A549 treated with ZK216348 at 1 μM for 4 hours (cell line): ENCODE data around the gene LRRC25. TPM values are rescaled to one million over a fixed set of nuclear protein-coding genes. Genes with fewer than 3 reads are reported as not detected.

Experiments
- total RNA-seq: library from RNA; stranded (reverse); fragments of 200-300 nt; extraction: Qiagen RNA extraction; gene quantifications from 5 replicates; pipeline ENCODE4 v1.2.3, GENCODE V29; 2022; ENCODE audit warnings: low read depth

The LRRC25 gene
- total RNA-seq = not detected in 5 replicates

GRCh38 chr19:18397242-18398202 is at the start of gene LRRC25:
Gene LRRC25 (minus strand): TSS chr19:18397622. CDS start chr19:18396963, 659 bp downstream.

GRCh38 chr19:18437491-18438330 is 40.3 kb upstream of the LRRC25 start, which contains the start of gene ISYNA1:
Gene ISYNA1 (minus strand): TSS chr19:18438133. CDS start chr19:18437979, 154 bp downstream.

GRCh38 chr19:18419195-18419698 is 21.8 kb upstream of the LRRC25 start, which contains the start of gene SSBP4:
Gene SSBP4 (plus strand): TSS chr19:18419398. CDS start chr19:18419649, 251 bp downstream.

GRCh38 chr19:18385675-18386542 is 11.5 kb downstream of the LRRC25 start, which contains the start of gene GDF15:
Gene GDF15 (plus strand): TSS chr19:18386158. CDS start chr19:18386190, 32 bp downstream.

Other genes starting within 250 kb of the LRRC25 start
- 1.0 to 16.9 TPM (median 11.6 TPM) in 5 replicates for gene PIK3R2, start 244.5 kb downstream of the LRRC25 start, total RNA-seq
- gene IFI30, start 223.8 kb downstream of the LRRC25 start, total RNA-seq = 7.9 to 26.4 TPM (median 16.4 TPM) in 5 replicates
- gene MPV17L2, start 204.4 kb downstream of the LRRC25 start, total RNA-seq = 6.7 to 12.9 TPM (median 12.3 TPM) in 5 replicates
- 0.50 to 1.3 TPM (median 0.95 TPM) in 5 replicates for gene RAB3A, start 193.6 kb downstream of the LRRC25 start, total RNA-seq
- 0.12 to 0.99 TPM (median 0.14 TPM) in 3 of 5 replicates, not detected in the others for gene PDE4C, start 171.2 kb downstream of the LRRC25 start, total RNA-seq
- 0.61 to 0.98 TPM (median 0.72 TPM) in 5 replicates for gene IQCN, start 123.2 kb downstream of the LRRC25 start, total RNA-seq
- 22.6 to 65.5 TPM (median 54.9 TPM) in 5 replicates for gene JUND, start 116.0 kb downstream of the LRRC25 start, total RNA-seq
- 200 to 249 TPM (median 235 TPM) in 5 replicates for gene LSM4, start 74.5 kb downstream of the LRRC25 start, total RNA-seq
- 1.6 to 3.2 TPM (median 2.6 TPM) in 5 replicates for gene PGPEP1, start 57.0 kb downstream of the LRRC25 start, total RNA-seq
- 15.2 to 41.1 TPM (median 30.8 TPM) in 5 replicates for gene GDF15, start 11.5 kb downstream of the LRRC25 start, total RNA-seq
- gene SSBP4, start 21.8 kb upstream of the LRRC25 start, total RNA-seq = 30.2 to 51.6 TPM (median 49.6 TPM) in 5 replicates
- gene ISYNA1, start 40.5 kb upstream of the LRRC25 start, total RNA-seq = 28.6 to 46.9 TPM (median 39.3 TPM) in 5 replicates
- 3.7 to 6.5 TPM (median 5.4 TPM) in 5 replicates for gene ELL, start 124.4 kb upstream of the LRRC25 start, total RNA-seq
- gene FKBP8, start 146.0 kb upstream of the LRRC25 start, total RNA-seq = 85.4 to 164 TPM (median 152 TPM) in 5 replicates
- gene KXD1, start 160.2 kb upstream of the LRRC25 start, total RNA-seq = 74.1 to 108 TPM (median 102 TPM) in 5 replicates
- 1,053 to 1,266 TPM (median 1,114 TPM) in 5 replicates for gene UBA52, start 174.2 kb upstream of the LRRC25 start, total RNA-seq
- gene REX1BD, start 191.2 kb upstream of the LRRC25 start, total RNA-seq = 31.0 to 64.3 TPM (median 56.1 TPM) in 5 replicates
- 2.6 to 5.8 TPM (median 3.3 TPM) in 5 replicates for gene CRLF1, start 209.2 kb upstream of the LRRC25 start, total RNA-seq
- 5.8 to 6.2 TPM (median 6.0 TPM) in 5 replicates for gene TMEM59L, start 215.2 kb upstream of the LRRC25 start, total RNA-seq
- gene KLHL26, start 239.4 kb upstream of the LRRC25 start, total RNA-seq = 1.7 to 5.3 TPM (median 3.4 TPM) in 5 replicates